Fibroblast of skin of right biceps (primary cell): Measurements from ENCODE around the gene CYP27C1.

Source experiments
- DNase-seq: peaks from one replicate; pipeline ENCODE4 v3.0.0-alpha.2; 2013

Gene CYP27C1

GRCh38 chr2:127220768-127221527 lies 849 bp upstream of the CYP27C1 start:
- peak; percentile 26 for DNase-seq

GRCh38 chr2:127219171-127220070 lies 678 bp downstream of the CYP27C1 start:
- peak; percentile 24 for DNase-seq

GRCh38 chr2:127218812-127219170 lies 1.3 kb downstream of the CYP27C1 start:
- no peak for DNase-seq

DNA sequence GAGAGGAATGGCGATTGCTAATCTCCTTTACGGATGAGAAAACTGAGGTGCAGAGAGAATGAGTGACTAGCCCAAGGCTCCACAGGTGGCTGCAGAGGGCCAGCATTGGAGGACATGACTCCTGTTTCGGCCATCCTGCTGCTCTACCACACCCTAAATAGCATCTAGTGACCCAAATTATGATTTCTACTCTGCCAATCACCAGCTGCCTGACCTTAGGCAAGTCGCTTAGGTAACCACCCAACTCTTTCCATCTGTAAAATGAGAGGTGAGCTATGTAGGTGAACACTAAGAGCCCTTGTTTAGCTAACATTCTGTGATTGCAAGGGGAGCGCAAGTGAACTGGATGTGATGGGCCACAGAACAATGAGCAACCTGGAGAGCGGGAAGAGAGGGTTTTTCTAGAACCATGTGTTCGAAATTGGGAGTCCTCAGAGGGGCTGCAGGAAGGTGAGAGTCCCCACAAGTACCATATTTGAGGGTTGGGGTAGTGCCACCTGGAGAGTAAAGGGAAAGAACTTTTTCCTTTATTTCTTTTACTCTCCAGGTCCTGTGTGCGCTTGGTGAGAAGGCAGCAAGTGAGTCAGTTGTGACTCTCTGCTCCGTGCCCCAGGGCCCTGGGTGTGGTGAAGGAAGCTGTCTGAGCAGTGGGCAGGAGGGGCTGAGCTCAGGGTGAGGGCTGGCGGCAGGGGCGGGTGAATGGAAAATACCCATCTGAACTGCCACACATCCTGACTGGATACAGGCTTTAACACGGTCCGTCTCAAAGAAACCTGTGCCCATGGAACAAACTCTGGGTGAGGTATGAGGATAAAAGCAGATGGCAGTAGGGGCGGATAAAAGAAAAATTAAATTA lies 2.4 kb downstream of the CYP27C1 start:
- peak; percentile 14 for DNase-seq

- DNase-seq, result no peak
These were observed 3.5 kb downstream of the CYP27C1 start for GRCh38 chr2:127216593-127216992.

GRCh38 chr2:127216095-127216494 lies 4.0 kb downstream of the CYP27C1 start:
- peak; percentile 50 for DNase-seq

GRCh38 chr2:127214201-127214600 lies 5.9 kb downstream of the CYP27C1 start:
- peak; percentile 26 for DNase-seq

DNA sequence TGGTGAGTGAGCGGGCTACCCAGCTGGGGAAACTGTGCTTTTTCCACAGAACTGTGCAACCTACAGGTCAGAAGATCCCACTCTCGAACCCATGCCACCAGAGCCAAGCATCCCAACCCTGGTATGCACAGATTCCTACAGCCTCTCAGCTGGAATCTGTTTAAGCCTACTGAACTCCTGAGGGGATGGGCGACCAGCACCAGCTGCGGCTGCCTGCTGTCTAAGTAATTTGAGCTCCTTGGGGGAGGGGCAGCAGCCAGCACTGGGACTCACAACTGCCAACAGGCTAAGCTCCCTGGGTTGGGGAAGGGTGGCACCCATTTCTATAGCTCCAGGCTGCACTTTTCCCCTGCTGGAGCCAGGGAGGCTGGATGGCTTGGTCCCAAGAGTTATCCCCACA lies 11.8 kb downstream of the CYP27C1 start:
- DNase-seq, result peak; percentile 63

DNA sequence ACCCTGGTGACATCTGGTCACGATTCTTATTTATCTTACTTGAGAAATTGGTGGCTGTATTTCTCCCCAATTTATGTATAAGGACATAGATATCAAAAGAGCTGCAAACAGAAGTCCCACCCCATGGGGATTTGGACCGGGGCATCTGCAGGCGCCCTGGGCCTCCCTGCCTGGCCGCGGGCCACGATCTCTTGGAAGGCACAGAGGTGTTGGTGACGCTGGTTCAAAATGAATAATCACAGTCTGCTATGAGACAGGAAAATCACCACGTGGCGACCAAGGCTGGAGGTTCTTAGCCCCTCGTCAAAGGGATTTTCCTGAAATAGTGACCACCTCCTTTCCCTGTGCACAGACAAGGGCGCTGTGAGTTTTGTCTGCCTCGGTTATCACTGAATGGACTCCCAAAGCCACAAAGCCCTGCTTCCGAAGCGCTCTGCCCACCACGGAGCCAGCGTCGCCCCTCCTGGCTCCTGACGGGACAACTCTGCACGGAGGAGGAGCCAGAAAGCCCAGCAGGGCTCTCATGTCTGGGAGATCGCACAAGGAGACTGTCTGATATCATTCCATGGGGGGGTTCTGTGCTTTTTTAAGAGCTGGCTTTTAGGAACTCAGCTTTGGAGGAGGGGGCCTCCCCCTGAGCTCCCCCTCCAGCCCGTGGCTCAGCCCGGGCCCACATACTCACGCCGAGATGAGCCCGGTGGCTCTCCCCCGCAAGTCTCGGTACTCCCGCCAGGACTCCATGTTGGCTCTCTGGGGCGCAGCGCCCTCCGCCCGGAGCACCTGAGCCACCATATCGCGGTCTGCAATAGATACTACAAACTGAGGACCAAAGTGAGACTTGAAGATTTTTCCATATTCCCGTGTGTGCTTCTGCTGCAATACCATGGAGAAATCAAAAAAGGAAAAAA lies 14.6 kb downstream of the CYP27C1 start:
- no peak for DNase-seq

- no peak for DNase-seq
These were observed 18.6 kb downstream of the CYP27C1 start for GRCh38 chr2:127201452-127201851.

DNA sequence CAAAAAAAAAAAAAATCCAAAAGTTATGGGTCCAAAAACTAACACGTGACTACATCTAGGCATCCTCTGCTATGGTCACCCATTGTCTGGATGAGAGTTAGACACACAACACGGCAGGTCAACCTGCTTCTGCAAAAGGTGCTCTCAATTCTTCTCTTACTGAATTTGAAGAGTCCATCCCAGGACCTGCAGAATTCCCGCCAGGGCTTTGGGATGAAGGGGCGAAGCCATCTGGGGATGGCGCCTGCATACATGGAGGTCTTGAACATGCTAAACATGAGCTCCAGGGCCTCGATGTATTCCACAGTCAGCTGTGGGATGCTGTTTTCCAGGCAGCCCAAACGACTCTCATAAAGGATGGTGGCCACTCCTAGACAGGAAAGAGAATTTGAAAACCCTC lies 19.1 kb downstream of the CYP27C1 start:
- no peak for DNase-seq

DNA sequence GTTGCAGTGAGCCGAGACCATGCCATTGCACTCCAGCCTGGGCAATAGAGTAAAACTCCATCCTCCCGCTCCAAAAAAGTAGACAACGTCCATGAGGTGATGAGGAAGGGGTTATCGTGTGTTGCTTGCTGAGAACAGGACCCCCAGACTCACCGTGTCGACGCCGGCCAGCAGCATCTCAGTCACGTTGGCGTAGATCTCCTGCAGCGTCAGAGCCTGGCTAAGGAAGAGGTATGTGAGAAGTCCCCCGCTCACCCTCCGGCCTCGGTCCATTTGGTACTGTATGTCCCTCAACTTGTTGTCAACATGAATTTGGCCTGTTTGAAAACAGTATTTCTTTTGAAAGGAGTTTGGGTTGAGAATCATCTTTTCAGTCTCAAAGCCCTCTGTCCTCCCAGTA lies 20.9 kb downstream of the CYP27C1 start:
- no peak for DNase-seq

GRCh38 chr2:127197475-127198385 lies 22.4 kb downstream of the CYP27C1 start:
- peak; percentile 64 for DNase-seq

DNA sequence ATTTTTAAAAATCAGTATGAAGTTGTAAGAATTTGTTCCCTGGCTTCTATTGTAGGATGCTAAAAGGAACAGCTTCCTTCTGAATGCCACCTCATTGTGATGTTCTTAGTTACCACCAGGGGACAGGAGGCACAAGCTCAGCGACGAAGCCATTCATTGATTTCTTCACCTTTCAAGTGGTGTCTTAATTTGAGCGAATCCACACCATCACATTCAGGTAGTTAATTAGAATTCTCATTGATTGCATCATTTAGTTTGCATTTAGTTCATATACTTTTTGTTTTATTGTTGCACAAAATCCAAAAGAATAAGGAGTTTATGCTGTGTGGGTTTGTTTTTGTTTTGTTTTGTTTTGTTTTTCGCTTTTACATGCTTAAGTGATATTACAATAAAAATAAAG lies 23.1 kb downstream of the CYP27C1 start:
- DNase-seq, result no peak

DNA sequence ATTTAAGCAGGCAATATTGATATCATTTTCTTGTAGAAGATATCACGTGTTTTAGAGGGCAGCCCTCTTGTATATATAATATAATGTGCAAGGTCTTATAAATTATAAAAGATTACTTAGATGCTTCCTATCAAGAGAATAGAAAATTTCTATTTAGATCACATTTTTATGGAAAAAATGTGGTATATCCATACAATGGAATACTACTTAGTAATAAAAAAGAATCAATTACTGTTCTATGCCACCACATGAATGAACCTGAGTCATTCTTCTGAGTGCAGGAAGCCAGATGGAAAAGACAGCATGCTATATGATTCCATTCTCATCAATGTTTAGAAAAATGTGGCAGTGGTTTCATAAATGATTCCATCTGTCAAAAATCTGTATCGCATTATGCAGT lies 23.6 kb downstream of the CYP27C1 start:
- peak; percentile 45 for DNase-seq

DNA sequence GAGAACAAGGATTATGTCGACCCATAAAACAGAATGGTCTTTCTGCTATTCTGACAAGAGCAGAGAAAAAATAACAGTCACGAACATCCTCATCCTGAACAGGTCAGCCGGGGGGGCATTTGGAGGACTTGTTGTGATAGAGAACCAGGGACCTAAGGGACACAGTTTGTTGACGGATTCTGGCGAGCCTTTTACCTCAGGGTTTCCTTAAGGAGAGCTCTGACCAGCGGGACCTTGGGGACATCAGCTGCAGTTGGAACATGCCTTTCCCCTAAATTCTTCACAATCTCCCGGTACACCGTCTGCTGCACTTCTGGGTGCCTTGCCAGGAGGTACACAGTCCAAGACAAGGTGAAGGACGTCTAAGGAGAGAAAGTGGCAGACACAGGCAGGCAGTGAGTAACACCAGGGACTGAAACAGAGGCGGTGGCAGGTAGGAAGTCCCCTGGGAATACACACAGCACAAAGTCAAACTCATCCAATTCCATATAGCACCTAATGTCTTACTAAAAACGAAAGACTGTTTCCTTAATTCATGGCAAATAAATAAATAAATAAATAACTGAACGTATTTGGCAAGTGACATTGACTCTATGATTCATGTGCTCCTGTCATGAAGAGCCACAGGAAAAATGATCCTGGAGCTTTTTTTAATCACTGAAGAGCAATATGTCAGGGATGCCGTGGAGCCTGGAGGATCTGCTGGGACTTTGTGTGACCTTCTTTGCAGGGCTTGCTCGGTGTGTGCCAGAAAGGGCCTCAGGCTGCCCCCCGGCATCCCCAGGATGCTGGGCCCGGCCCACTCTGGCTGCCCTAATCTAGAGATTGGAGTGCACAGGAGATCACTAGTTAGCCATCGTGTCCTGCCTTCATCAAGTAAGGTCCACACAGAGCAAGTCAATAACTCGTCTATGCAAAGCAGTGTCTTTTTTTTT lies 24.7 kb downstream of the CYP27C1 start:
- no peak for DNase-seq

- peak; percentile 4 for DNase-seq
These were observed 25.7 kb downstream of the CYP27C1 start for GRCh38 chr2:127194447-127194846.

DNA sequence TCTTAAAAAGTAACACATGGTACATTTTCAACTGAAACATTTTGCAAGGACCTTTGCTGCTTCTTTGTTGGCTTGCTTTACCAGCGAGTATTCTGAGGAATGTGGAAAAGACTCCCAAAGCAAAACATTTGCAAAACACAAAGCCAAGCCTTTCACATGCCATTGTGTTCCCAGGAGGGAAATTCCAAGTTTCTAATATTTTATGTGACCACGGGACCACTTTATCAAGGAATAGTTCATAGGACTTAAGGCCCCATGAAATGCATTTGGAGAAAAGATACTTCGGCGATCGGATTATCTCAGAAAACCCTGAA lies 26.2 kb downstream of the CYP27C1 start:
- DNase-seq, result peak; percentile 84

- DNase-seq, result peak; percentile 7
These were observed 26.7 kb downstream of the CYP27C1 start for GRCh38 chr2:127193164-127193966.
